Daoy (cell line): ENCODE data around the gene TAS2R10. TPM values are rescaled to one million over a fixed set of nuclear protein-coding genes. Genes with fewer than 3 reads are reported as not detected.

Experiments used
- DNase-seq: peaks from one replicate; pipeline ENCODE4 v3.0.0-alpha.2; 2015; ENCODE audit warnings: low read depth
- total RNA-seq: library from RNA; depleted of rRNA; stranded (reverse); fragments of >200 nt; shearing (Covaris generic); gene quantifications from 2 replicates; pipeline ENCODE4 v1.2.3, GENCODE V29; 2014; rRNA removed

Gene TAS2R10
- total RNA-seq, 1 experiment from 2014 or later: not detected

GRCh38 chr12:10779103-10779502, 47.1 kb downstream of the TAS2R10 start:
- DNase-seq: no peak

Other genes starting within 250 kb of the TAS2R10 start
- 22.8 and 32.1 TPM in 2 replicates for gene MAGOHB, start 212.7 kb downstream of the TAS2R10 start, total RNA-seq
- gene STYK1, start 152.3 kb downstream of the TAS2R10 start, total RNA-seq: 0.17 and 1.0 TPM in 2 replicates
- gene YBX3, start 103.0 kb downstream of the TAS2R10 start, total RNA-seq: 25.3 and 27.6 TPM in 2 replicates
- gene TAS2R7, start 23.7 kb downstream of the TAS2R10 start, total RNA-seq: not detected in 2 replicates
- gene TAS2R8, start 19.1 kb downstream of the TAS2R10 start, total RNA-seq: not detected in 2 replicates
- not detected in 2 replicates for gene TAS2R9, start 16.2 kb downstream of the TAS2R10 start, total RNA-seq
- 0.74 TPM in 1 of 2 replicates, not detected in the other for gene PRR4, start 23.1 kb upstream of the TAS2R10 start, total RNA-seq
- 1.1 and 6.4 TPM in 2 replicates for gene PRH1, start 57.9 kb upstream of the TAS2R10 start, total RNA-seq
- 0.29 TPM in 1 of 2 replicates, not detected in the other for gene TAS2R13, start 83.2 kb upstream of the TAS2R10 start, total RNA-seq
- not detected in 2 replicates for gene PRH2, start 102.9 kb upstream of the TAS2R10 start, total RNA-seq
- gene TAS2R14, start 112.9 kb upstream of the TAS2R10 start, total RNA-seq: 0.15 TPM in 1 of 2 replicates, not detected in the other
- gene TAS2R50, start 160.6 kb upstream of the TAS2R10 start, total RNA-seq: 0.34 TPM in 1 of 2 replicates, not detected in the other
- 0.74 TPM in 1 of 2 replicates, not detected in the other for gene TAS2R20, start 171.9 kb upstream of the TAS2R10 start, total RNA-seq
- gene TAS2R19, start 196.3 kb upstream of the TAS2R10 start, total RNA-seq: 9.0 TPM in 1 of 2 replicates, not detected in the other
- 0.97 TPM in 1 of 2 replicates, not detected in the other for gene TAS2R31, start 205.0 kb upstream of the TAS2R10 start, total RNA-seq
- not detected in 2 replicates for gene TAS2R46, start 235.9 kb upstream of the TAS2R10 start, total RNA-seq